DOHH2 (cell line): ENCODE results near the gene NAGPA.

Source experiments
- H3F3A ChIP-seq: fragments of 200-600 bp; sonication (generic), shearing (Covaris generic); 2 replicates; pipeline ENCODE4 v1.6.0; 2016; ENCODE audit warnings: antibody characterized with exemption, mild to moderate bottlenecking; ENCODE audit not compliant: control insufficient read depth, insufficient read depth
- H3K27ac ChIP-seq: fragments of 200-600 bp; sonication (generic); 2 replicates; pipeline ENCODE4 v1.5.1; 2014; ENCODE audit warnings: low read depth, mild to moderate bottlenecking, low read length, moderate library complexity
- H3K27me3 ChIP-seq: fragments of 200-600 bp; sonication (generic); 2 replicates; pipeline ENCODE4 v1.6.1; 2014; ENCODE audit warnings: mild to moderate bottlenecking, low read length, mixed read lengths; ENCODE audit not compliant: control insufficient read depth
- H3K36me3 ChIP-seq: fragments of 200-600 bp; sonication (generic); 2 replicates; pipeline ENCODE4 v1.6.1; 2014; ENCODE audit warnings: mild to moderate bottlenecking, low read length, moderate library complexity, mixed read lengths; ENCODE audit not compliant: control insufficient read depth
- H3K4me1 ChIP-seq: fragments of 200-600 bp; sonication (generic); 2 replicates; pipeline ENCODE4 v1.6.1; 2014; ENCODE audit warnings: mild to moderate bottlenecking, low read length, mixed read lengths; ENCODE audit not compliant: control insufficient read depth
- H3K4me2 ChIP-seq: fragments of 200-600 bp; sonication (generic); 2 replicates; pipeline ENCODE4 v1.6.0; 2014; ENCODE audit warnings: mild to moderate bottlenecking, low read length, moderate library complexity
- H3K4me3 ChIP-seq: fragments of 200-600 bp; sonication (generic); 2 replicates; pipeline ENCODE4 v1.5.1; 2014; ENCODE audit warnings: mild to moderate bottlenecking, low read length, mixed read lengths
- H3K79me2 ChIP-seq: fragments of 200-600 bp; sonication (generic); 2 replicates; pipeline ENCODE4 v1.6.1; 2014; ENCODE audit warnings: mild to moderate bottlenecking, low read length, mixed read lengths; ENCODE audit not compliant: control insufficient read depth
- H3K9me2 ChIP-seq: fragments of 200-600 bp; sonication (generic); replicated peaks from 2 replicates; pipeline ENCODE4 v1.6.1; 2014; ENCODE audit warnings: mild to moderate bottlenecking, low read length, mixed read lengths; ENCODE audit not compliant: control insufficient read depth
- H3K9me3 ChIP-seq: fragments of 200-600 bp; sonication (generic); 2 replicates; pipeline ENCODE4 v1.6.1; 2014; ENCODE audit warnings: antibody characterized with exemption, low read length, mixed read lengths; ENCODE audit not compliant: control insufficient read depth, insufficient read depth
- H4K20me1 ChIP-seq: fragments of 200-600 bp; sonication (generic); 2 replicates; pipeline ENCODE4 v1.6.0; 2014; ENCODE audit warnings: low read depth, mild to moderate bottlenecking, antibody characterized with exemption, low read length, moderate library complexity; ENCODE audit not compliant: control insufficient read depth, insufficient read depth
- EZH2phosphoT487 ChIP-seq: fragments of 200-600 bp; sonication (generic); IDR thresholded peaks from 2 replicates; pipeline ENCODE4 v1.6.1; 2017; ENCODE audit warnings: borderline replicate concordance, mild to moderate bottlenecking, antibody characterized with exemption, low read length, moderate library complexity, mixed read lengths
- TF ChIP-seq, protein P1 (sequence below): fragments of 200-600 bp; sonication (generic); IDR thresholded peaks from one replicate; pipeline ENCODE4 v1.5.1; 2014; ENCODE audit warnings: antibody characterized with exemption, mild to moderate bottlenecking, low read depth, low read length; ENCODE audit not compliant: poor library complexity, severe bottlenecking

Gene NAGPA

DNA sequence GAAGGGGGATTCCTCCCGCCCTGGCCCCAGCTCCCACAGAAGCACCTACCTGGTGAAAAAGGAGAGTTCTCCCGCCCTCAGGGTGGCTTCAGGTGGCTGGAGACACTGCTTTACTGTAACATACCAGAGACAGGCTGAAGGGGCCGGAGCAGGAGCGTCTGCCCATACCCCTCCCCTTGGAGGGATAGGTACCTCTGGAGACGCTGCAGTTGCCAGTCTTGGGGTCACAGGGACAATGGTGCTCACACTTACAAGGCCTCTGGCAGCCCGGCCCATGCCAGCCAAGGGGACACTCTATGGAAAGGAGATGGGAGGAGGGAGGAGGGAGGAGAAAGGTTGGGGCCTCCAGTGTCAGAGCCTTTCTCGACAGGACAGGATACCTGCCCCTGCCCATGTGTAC lies 6.6 kb downstream of the NAGPA start:
- Histone ChIP-seq H3K4me2 (no peak overlapping the region), H3K27me3 (no peaks in the 10 kb centered on the region)
- TF ChIP-seq, protein P1, sequence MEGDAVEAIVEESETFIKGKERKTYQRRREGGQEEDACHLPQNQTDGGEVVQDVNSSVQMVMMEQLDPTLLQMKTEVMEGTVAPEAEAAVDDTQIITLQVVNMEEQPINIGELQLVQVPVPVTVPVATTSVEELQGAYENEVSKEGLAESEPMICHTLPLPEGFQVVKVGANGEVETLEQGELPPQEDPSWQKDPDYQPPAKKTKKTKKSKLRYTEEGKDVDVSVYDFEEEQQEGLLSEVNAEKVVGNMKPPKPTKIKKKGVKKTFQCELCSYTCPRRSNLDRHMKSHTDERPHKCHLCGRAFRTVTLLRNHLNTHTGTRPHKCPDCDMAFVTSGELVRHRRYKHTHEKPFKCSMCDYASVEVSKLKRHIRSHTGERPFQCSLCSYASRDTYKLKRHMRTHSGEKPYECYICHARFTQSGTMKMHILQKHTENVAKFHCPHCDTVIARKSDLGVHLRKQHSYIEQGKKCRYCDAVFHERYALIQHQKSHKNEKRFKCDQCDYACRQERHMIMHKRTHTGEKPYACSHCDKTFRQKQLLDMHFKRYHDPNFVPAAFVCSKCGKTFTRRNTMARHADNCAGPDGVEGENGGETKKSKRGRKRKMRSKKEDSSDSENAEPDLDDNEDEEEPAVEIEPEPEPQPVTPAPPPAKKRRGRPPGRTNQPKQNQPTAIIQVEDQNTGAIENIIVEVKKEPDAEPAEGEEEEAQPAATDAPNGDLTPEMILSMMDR = no peak
- TF ChIP-seq EZH2phosphoT487 = no peak

DNA sequence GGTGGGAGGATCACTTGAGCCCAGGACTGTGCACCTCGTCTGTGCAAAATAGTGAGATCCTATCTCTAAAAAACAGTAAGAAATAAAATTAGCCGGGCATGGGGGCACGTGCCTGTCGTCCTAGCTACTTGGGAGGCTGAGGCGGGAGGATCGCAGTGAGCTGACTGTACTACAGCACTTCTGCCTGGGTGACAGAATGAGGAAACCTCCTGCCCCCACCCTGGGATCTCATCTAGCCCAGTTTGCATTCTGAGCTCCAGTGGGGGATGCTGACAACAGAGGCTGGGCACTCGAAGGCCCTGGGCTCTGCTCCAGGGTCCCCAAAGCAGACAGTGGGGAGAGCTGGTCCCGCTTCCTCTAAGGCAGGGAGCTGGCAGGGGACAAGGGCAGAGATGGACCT lies 7.1 kb downstream of the NAGPA start:
- H3K79me2 ChIP-seq = no peaks in the 10 kb centered on the region
- H3K4me3 ChIP-seq = no peak overlapping the region
- H3K4me2 ChIP-seq = no peak overlapping the region
- TF ChIP-seq, protein P1 = no peak
- TF ChIP-seq EZH2phosphoT487 = no peak
- no peak overlapping the region for H3K27ac ChIP-seq
- H3K36me3 ChIP-seq = no peaks in the 10 kb centered on the region
- H3K4me1 ChIP-seq = no peaks in the 10 kb centered on the region
- no peaks in the 10 kb centered on the region for H3K27me3 ChIP-seq
- no peaks in the 10 kb centered on the region for H3K9me3 ChIP-seq
- no peaks in the 10 kb centered on the region for H3F3A ChIP-seq
- H3K9me2 ChIP-seq = no peaks in the 10 kb centered on the region
- no peaks in the 10 kb centered on the region for H4K20me1 ChIP-seq

More for the DNA sequence above, 6.6 kb downstream of the NAGPA start:
- H3K4me3 ChIP-seq = no peak overlapping the region
- no peaks in the 10 kb centered on the region for H3K9me2 ChIP-seq
- H3K4me1 ChIP-seq = no peaks in the 10 kb centered on the region
- no peaks in the 10 kb centered on the region for H3K79me2 ChIP-seq
- no peaks in the 10 kb centered on the region for H3F3A ChIP-seq
- H3K9me3 ChIP-seq = no peaks in the 10 kb centered on the region
- H4K20me1 ChIP-seq = no peaks in the 10 kb centered on the region
- H3K27ac ChIP-seq = no peak overlapping the region
- no peaks in the 10 kb centered on the region for H3K36me3 ChIP-seq

DNA sequence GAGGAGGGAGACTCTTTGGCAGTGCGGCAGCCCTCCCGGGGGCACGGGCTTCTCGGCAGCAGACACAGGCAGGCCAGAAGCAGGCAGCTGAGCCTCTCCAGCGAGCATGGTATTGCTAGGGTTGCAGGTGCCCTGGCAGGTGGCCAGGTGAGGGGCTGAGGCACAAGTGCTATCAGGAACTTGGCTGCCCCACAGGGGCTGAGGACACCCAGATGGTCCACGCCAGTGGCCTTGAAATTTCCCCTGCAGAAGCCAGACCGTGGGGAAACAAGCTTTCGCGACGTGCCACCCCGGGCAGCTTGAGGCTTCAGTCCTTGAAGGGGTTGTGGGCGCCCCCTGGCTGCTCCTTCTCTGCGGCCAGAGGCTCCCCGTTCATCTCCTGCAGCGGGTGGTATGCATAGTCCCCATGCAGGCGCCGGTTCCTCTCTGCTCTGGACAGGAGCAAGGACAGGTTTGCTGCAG lies 8.5 kb downstream of the NAGPA start:
- H3K4me2 ChIP-seq = no peak overlapping the region

More for the DNA sequence above, 8.5 kb downstream of the NAGPA start:
- TF ChIP-seq EZH2phosphoT487 = no peak
- TF ChIP-seq, protein P1 = no peak
- Histone ChIP-seq H3K79me2 (no peaks in the 10 kb centered on the region), H3K4me1 (no peaks in the 10 kb centered on the region), H3K9me2 (no peaks in the 10 kb centered on the region), H3K27me3 (no peaks in the 10 kb centered on the region), H3F3A (no peaks in the 10 kb centered on the region), H4K20me1 (no peaks in the 10 kb centered on the region), H3K36me3 (no peaks in the 10 kb centered on the region), H3K4me3 (no peak overlapping the region), H3K27ac (no peak overlapping the region), H3K9me3 (no peaks in the 10 kb centered on the region)
